ENCODE data around the gene OR51T1.
"Not testable (repeated sequence)": the region's sequence is repeated elsewhere in the genome, so short reads cannot be mapped to it uniquely, and the experiment has no call there.

Gene OR51T1

DNA sequence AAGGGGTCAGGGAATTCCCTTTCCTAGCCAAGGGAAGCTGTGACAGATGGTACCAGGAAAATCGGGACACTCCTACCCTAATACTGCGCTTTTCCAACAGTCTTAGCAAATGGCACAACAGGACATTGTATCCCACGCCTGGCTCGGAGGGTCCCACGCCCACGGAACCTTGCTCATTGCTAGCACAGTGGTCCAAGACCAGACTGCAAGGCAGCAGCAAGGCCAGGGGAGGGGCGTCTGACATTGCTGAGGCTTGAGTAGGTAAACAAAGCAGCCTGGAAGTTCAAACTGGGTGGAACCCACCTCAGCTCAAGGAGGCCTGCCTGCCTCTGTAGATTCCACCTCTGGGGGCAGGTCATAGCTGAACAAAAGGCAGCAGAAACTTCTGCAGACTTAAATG lies 27.4 kb upstream of the OR51T1 start:
- not testable (repeated sequence) for H3K27me3 ChIP-seq (ENCODE audit: insufficient read depth, poor library complexity, severe bottlenecking); H3K27ac ChIP-seq (replicated peaks); DNase-seq (ENCODE audit: low read depth in 1 of 2, low spot score in 1 of 2); H3K4me3 ChIP-seq (replicated peaks; ENCODE audit: insufficient read depth, low read length)

DNA sequence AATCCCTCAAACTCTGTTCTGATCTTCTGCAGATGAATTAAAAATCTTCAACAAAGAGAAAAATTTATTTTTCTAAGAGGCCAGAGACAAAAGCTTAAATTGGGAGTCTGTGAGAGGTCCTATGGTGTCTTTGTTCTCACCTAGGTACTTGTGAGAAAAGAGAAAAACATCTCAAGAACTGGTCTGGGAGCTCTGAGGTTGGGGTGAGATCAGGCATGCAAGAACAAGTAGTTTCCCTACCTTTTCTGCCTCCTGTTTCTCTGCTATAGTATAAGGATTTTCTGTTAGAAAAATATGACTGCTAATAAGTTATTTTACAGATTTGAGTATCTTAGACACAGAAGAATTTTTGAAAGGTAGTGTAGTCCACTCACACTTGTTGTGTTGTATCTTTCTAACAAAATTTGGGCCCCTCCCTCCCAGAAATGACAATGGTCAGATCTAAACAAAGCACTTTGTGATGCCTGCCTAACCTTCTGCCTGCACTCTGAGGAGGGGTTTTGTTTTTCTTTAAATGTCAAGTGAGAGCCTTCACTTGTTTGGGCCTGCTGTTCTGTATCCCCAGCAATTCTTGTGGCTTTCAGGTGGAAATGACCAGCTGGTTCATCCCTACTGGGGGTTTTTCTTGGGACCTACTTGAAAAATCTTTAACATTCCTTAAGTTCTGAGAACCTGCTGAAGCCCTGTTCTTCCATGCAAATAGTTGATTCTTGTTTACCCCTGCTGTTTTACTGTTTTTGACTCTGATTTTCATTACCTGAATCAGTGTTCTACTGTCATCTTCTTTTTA lies 19.1 kb upstream of the OR51T1 start:
- Histone ChIP-seq H3K27ac (replicated peaks) (no peak overlapping the region), H3K27me3 (ENCODE audit: insufficient read depth, poor library complexity, severe bottlenecking) (no peaks in the 10 kb centered on the region), H3K4me3 (replicated peaks; ENCODE audit: insufficient read depth, low read length) (no peak overlapping the region)
- TF ChIP-seq, protein P1, sequence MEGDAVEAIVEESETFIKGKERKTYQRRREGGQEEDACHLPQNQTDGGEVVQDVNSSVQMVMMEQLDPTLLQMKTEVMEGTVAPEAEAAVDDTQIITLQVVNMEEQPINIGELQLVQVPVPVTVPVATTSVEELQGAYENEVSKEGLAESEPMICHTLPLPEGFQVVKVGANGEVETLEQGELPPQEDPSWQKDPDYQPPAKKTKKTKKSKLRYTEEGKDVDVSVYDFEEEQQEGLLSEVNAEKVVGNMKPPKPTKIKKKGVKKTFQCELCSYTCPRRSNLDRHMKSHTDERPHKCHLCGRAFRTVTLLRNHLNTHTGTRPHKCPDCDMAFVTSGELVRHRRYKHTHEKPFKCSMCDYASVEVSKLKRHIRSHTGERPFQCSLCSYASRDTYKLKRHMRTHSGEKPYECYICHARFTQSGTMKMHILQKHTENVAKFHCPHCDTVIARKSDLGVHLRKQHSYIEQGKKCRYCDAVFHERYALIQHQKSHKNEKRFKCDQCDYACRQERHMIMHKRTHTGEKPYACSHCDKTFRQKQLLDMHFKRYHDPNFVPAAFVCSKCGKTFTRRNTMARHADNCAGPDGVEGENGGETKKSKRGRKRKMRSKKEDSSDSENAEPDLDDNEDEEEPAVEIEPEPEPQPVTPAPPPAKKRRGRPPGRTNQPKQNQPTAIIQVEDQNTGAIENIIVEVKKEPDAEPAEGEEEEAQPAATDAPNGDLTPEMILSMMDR (IDR thresholded peaks at IDR 0.05; ENCODE audit: insufficient read depth, low read length) = no peak
- TF ChIP-seq, protein P2, sequence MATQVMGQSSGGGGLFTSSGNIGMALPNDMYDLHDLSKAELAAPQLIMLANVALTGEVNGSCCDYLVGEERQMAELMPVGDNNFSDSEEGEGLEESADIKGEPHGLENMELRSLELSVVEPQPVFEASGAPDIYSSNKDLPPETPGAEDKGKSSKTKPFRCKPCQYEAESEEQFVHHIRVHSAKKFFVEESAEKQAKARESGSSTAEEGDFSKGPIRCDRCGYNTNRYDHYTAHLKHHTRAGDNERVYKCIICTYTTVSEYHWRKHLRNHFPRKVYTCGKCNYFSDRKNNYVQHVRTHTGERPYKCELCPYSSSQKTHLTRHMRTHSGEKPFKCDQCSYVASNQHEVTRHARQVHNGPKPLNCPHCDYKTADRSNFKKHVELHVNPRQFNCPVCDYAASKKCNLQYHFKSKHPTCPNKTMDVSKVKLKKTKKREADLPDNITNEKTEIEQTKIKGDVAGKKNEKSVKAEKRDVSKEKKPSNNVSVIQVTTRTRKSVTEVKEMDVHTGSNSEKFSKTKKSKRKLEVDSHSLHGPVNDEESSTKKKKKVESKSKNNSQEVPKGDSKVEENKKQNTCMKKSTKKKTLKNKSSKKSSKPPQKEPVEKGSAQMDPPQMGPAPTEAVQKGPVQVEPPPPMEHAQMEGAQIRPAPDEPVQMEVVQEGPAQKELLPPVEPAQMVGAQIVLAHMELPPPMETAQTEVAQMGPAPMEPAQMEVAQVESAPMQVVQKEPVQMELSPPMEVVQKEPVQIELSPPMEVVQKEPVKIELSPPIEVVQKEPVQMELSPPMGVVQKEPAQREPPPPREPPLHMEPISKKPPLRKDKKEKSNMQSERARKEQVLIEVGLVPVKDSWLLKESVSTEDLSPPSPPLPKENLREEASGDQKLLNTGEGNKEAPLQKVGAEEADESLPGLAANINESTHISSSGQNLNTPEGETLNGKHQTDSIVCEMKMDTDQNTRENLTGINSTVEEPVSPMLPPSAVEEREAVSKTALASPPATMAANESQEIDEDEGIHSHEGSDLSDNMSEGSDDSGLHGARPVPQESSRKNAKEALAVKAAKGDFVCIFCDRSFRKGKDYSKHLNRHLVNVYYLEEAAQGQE (IDR thresholded peaks at IDR 0.05; ENCODE audit: insufficient replicate concordance, low read depth) = no peak
- TF ChIP-seq GABPA (IDR thresholded peaks at IDR 0.05; ENCODE audit: low read depth) = no peak
- TF ChIP-seq POLR2AphosphoS5 (IDR thresholded peaks at IDR 0.05; ENCODE audit: low read depth) = no peak
- no peak for TF ChIP-seq SPI1 (IDR thresholded peaks at IDR 0.05; ENCODE audit: borderline replicate concordance, low read depth)
- DNase-seq (ENCODE audit: low read depth in 1 of 2, low spot score in 1 of 2) = no peak

DNA sequence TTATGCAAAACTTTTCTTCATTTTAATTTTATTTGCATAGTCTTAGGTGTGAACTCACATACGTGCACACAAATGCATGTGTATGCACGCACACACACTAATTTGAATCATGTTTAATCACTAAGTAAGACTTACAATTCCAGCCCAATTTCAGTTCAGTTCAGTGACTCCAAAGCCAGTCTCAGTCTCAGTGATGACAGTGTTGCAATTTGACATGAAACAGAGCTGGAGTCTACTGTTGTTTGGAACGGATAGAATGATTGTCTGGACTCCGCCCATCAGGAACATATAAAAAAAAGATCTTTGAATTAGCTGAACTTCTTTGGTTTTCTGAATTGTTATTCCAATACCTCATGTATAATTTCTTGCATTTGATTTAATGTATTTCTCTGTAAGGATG lies 17.8 kb upstream of the OR51T1 start:
- TF ChIP-seq POLR2AphosphoS5 (IDR thresholded peaks at IDR 0.05; ENCODE audit: low read depth) = no peak
- TF ChIP-seq GABPA (IDR thresholded peaks at IDR 0.05; ENCODE audit: low read depth) = no peak
- TF ChIP-seq SPI1 (IDR thresholded peaks at IDR 0.05; ENCODE audit: borderline replicate concordance, low read depth) = no peak
- TF ChIP-seq, protein P2 (IDR thresholded peaks at IDR 0.05; ENCODE audit: insufficient replicate concordance, low read depth) = no peak
- TF ChIP-seq, protein P1 (IDR thresholded peaks at IDR 0.05; ENCODE audit: insufficient read depth, low read length) = no peak
- H3K27me3 ChIP-seq (ENCODE audit: insufficient read depth, poor library complexity, severe bottlenecking) = no peaks in the 10 kb centered on the region
- H3K27ac ChIP-seq (replicated peaks) = no peak overlapping the region
- DNase-seq (ENCODE audit: low read depth in 1 of 2, low spot score in 1 of 2) = no peak
- no peak overlapping the region for H3K4me3 ChIP-seq (replicated peaks; ENCODE audit: insufficient read depth, low read length)

DNA sequence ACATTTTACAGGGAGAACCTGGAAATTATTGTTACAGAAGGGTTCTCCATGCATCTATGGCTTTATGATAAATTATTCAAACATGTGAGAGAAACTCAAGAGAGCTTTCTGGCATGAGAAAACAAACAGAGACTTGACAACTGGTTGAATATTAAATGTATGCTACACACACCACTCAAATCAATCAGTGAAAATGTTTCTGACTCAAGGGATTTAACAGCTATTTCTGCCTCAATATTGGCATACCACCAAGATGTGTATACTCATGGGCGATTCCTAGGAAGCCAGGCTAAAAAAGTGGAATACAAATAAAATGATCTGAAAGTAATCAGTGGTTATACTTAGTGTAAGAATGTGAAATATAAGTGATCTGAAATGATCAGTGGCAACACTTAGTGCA lies 15.8 kb upstream of the OR51T1 start:
- no peak overlapping the region for H3K27ac ChIP-seq (replicated peaks)
- no peaks in the 10 kb centered on the region for H3K27me3 ChIP-seq (ENCODE audit: insufficient read depth, poor library complexity, severe bottlenecking)
- no peak for DNase-seq (ENCODE audit: low read depth in 1 of 2, low spot score in 1 of 2)
- no peak for TF ChIP-seq SPI1 (IDR thresholded peaks at IDR 0.05; ENCODE audit: borderline replicate concordance, low read depth)
- TF ChIP-seq, protein P2 (IDR thresholded peaks at IDR 0.05; ENCODE audit: insufficient replicate concordance, low read depth) = no peak
- no peak for TF ChIP-seq POLR2AphosphoS5 (IDR thresholded peaks at IDR 0.05; ENCODE audit: low read depth)
- TF ChIP-seq, protein P1 (IDR thresholded peaks at IDR 0.05; ENCODE audit: insufficient read depth, low read length) = no peak
- no peak for TF ChIP-seq GABPA (IDR thresholded peaks at IDR 0.05; ENCODE audit: low read depth)
- H3K4me3 ChIP-seq (replicated peaks; ENCODE audit: insufficient read depth, low read length) = no peak overlapping the region
